ENCODE data around the gene TRPT1. TPM values are rescaled to one million over a fixed set of nuclear protein-coding genes. Genes with fewer than 3 reads are reported as not detected.

TRPT1 gene
- total RNA-seq, 3 donors from 2014 or later (not counting 1 experiment from before 2014, with no cell fraction given) = 22.7 to 30.8 (median 28.5) TPM

GRCh38 chr11:64255135-64256128, 29.4 kb upstream of the TRPT1 start:
- H3K27me3 Mint-ChIP-seq (ENCODE audit: low read depth in 2 of 2) = no peaks in the 10 kb centered on the region
- no peak for ATAC-seq

GRCh38 chr11:64254326-64254725, 28.3 kb upstream of the TRPT1 start:
- H3K36me3 Mint-ChIP-seq = no peaks in the 10 kb centered on the region
- no peak for ATAC-seq
- WGBS (ENCODE audit: insufficient coverage) = 97% methylated on average over 7 of the region's 7 CpGs
- TF ChIP-seq, protein P1, sequence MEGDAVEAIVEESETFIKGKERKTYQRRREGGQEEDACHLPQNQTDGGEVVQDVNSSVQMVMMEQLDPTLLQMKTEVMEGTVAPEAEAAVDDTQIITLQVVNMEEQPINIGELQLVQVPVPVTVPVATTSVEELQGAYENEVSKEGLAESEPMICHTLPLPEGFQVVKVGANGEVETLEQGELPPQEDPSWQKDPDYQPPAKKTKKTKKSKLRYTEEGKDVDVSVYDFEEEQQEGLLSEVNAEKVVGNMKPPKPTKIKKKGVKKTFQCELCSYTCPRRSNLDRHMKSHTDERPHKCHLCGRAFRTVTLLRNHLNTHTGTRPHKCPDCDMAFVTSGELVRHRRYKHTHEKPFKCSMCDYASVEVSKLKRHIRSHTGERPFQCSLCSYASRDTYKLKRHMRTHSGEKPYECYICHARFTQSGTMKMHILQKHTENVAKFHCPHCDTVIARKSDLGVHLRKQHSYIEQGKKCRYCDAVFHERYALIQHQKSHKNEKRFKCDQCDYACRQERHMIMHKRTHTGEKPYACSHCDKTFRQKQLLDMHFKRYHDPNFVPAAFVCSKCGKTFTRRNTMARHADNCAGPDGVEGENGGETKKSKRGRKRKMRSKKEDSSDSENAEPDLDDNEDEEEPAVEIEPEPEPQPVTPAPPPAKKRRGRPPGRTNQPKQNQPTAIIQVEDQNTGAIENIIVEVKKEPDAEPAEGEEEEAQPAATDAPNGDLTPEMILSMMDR (IDR thresholded peaks at IDR 0.05) = no peak
- H3K4me1 ChIP-seq (ENCODE audit: control insufficient read depth, insufficient read depth, low read length) = peaks cover 27% of the 10 kb centered on the region
- H3K9me3 Mint-ChIP-seq = no peaks in the 10 kb centered on the region
- H3K27me3 ChIP-seq (ENCODE audit: control insufficient read depth, insufficient read depth, low read length) = no peaks in the 10 kb centered on the region
- peaks cover 0 to 12% of the 10 kb centered on the region in 2 donors for H3K4me1 Mint-ChIP-seq
- H3K4me3 Mint-ChIP-seq = no peak overlapping the region
- no peak overlapping the region for H3K27ac Mint-ChIP-seq
- no peaks in the 10 kb centered on the region for H3K27me3 Mint-ChIP-seq (ENCODE audit: low read depth in 2 of 2)
- intact Hi-C loops (cut with micrococcal nuclease) = no loop called here
- H3K27ac ChIP-seq (ENCODE audit: low read length) = no peak overlapping the region
- H3K4me3 ChIP-seq (ENCODE audit: low read length) = no peak overlapping the region
- peaks cover 6% of the 10 kb centered on the region for H3K36me3 ChIP-seq (ENCODE audit: control insufficient read depth, insufficient read depth, low read length)
- no peaks in the 10 kb centered on the region for H3K9me3 ChIP-seq (ENCODE audit: control insufficient read depth, insufficient read depth, low read length)
- DNase-seq = no peak

More at GRCh38 chr11:64255135-64256128, 29.4 kb upstream of the TRPT1 start:
- Mint-ChIP-seq H3K36me3 (no peaks in the 10 kb centered on the region), H3K4me3 (no peak overlapping the region), H3K4me1 (peaks cover 0 to 19% of the 10 kb centered on the region in 2 donors), H3K9me3 (no peaks in the 10 kb centered on the region), H3K27ac (no peak overlapping the region)
- Histone ChIP-seq H3K36me3 (ENCODE audit: control insufficient read depth, insufficient read depth, low read length) (peaks cover 6% of the 10 kb centered on the region), H3K4me3 (ENCODE audit: low read length) (no peak overlapping the region), H3K4me1 (ENCODE audit: control insufficient read depth, insufficient read depth, low read length) (peaks cover 25% of the 10 kb centered on the region), H3K9me3 (ENCODE audit: control insufficient read depth, insufficient read depth, low read length) (no peaks in the 10 kb centered on the region), H3K27me3 (ENCODE audit: control insufficient read depth, insufficient read depth, low read length) (no peaks in the 10 kb centered on the region), H3K27ac (ENCODE audit: low read length) (no peak overlapping the region)
- 95% methylated on average over 35 of the region's 35 CpGs for WGBS (ENCODE audit: insufficient coverage)
- no peak for DNase-seq
- TF ChIP-seq, protein P1 (IDR thresholded peaks at IDR 0.05) = no peak
- intact Hi-C loops (cut with micrococcal nuclease) = no loop called here

DNA sequence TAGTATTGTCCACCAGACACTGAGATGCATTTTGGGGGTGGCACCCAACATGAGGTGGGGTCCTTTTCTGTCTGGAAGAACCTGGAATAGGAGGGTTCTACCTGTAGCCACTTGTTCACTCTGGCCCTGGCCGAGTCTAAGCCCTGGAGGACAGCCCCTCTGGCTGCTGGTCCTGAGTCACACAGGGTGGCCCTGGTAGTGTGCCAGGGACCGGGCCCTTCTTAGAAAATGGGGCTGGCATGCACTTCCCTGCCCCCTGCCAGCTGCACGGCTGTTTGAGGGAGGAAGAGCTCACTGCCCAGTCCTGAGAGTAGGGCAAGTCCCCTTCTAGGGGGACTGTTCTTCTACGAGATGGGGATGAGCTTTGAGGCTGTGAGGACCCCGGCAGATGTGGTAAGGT, 27.5 kb upstream of the TRPT1 start:
- Histone ChIP-seq H3K36me3 (ENCODE audit: control insufficient read depth, insufficient read depth, low read length) (peaks cover 6% of the 10 kb centered on the region), H3K27ac (ENCODE audit: low read length) (no peak overlapping the region), H3K27me3 (ENCODE audit: control insufficient read depth, insufficient read depth, low read length) (no peaks in the 10 kb centered on the region), H3K4me1 (ENCODE audit: control insufficient read depth, insufficient read depth, low read length) (peaks cover 27% of the 10 kb centered on the region), H3K4me3 (ENCODE audit: low read length) (no peak overlapping the region), H3K9me3 (ENCODE audit: control insufficient read depth, insufficient read depth, low read length) (no peaks in the 10 kb centered on the region)
- no peak for ATAC-seq
- WGBS (ENCODE audit: insufficient coverage) = 83% methylated on average over 5 of the region's 5 CpGs
- peaks cover 0 to 15% of the 10 kb centered on the region in 2 donors for H3K4me1 Mint-ChIP-seq
- intact Hi-C loops (cut with micrococcal nuclease) = no loop called here
- H3K4me3 Mint-ChIP-seq = no peak overlapping the region
- no peaks in the 10 kb centered on the region for H3K9me3 Mint-ChIP-seq
- no peaks in the 10 kb centered on the region for H3K36me3 Mint-ChIP-seq
- H3K27ac Mint-ChIP-seq = no peak overlapping the region
- H3K27me3 Mint-ChIP-seq (ENCODE audit: low read depth in 2 of 2) = no peaks in the 10 kb centered on the region
- no peak for DNase-seq
- TF ChIP-seq, protein P1 (IDR thresholded peaks at IDR 0.05) = no peak
